GM21717 (cell line): ENCODE measurements around the gene PRM3.

Experiments used
- ATAC-seq: cut with Tn5 transposase; IDR thresholded peaks from one replicate; pipeline ENCODE4 v1.9.1; 2021; ENCODE audit warnings: mild to moderate bottlenecking, moderate library complexity; ENCODE audit not compliant: unreplicated experiment

PRM3 gene

DNA sequence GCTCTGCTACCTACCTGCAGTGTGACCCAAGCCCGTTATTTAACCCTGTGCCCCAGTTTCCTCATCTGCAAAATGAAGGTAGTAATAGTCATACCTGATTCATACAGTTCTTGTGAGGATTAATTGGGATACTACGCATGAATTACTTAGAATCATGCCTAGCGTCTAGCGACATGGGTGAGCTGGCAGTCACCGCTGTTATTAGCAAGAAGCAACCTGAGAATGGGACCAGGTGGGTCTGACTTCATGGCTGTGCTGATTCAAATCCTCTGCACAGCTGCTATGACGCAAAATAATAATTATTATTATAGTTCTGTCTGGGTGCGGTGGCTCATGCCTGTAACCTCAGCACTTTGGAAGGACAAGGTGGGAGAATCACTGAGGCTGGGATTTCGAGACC is 25.3 kb downstream of the PRM3 start:
- no peak for ATAC-seq

DNA sequence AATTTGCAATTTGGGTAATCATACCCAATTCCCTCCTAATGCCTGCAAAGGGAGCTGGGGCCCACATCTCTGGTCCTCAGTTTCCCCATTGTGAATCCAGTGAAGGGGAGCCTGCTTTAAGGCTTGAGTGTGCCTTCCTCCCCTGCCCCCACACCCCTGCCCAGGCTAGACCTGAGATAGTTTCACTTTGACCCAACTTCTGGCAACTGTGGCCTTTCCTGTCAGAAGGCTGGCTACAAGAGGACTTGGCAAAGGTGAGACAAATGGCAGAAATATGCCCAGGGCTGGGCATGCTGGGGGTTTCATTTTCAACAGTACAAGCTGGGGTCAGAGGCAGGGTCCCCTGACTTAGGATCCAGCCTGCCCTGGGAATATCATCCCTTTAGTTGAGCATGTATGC is 27.4 kb downstream of the PRM3 start:
- ATAC-seq: no peak

GRCh38 chr16:11245222-11245737 is 28.1 kb downstream of the PRM3 start:
- ATAC-seq: no peak

- ATAC-seq: no peak
These were observed 30.8 kb downstream of the PRM3 start for GRCh38 chr16:11242658-11243057.

- no peak for ATAC-seq
These were observed 31.8 kb downstream of the PRM3 start for GRCh38 chr16:11241480-11242204.

DNA sequence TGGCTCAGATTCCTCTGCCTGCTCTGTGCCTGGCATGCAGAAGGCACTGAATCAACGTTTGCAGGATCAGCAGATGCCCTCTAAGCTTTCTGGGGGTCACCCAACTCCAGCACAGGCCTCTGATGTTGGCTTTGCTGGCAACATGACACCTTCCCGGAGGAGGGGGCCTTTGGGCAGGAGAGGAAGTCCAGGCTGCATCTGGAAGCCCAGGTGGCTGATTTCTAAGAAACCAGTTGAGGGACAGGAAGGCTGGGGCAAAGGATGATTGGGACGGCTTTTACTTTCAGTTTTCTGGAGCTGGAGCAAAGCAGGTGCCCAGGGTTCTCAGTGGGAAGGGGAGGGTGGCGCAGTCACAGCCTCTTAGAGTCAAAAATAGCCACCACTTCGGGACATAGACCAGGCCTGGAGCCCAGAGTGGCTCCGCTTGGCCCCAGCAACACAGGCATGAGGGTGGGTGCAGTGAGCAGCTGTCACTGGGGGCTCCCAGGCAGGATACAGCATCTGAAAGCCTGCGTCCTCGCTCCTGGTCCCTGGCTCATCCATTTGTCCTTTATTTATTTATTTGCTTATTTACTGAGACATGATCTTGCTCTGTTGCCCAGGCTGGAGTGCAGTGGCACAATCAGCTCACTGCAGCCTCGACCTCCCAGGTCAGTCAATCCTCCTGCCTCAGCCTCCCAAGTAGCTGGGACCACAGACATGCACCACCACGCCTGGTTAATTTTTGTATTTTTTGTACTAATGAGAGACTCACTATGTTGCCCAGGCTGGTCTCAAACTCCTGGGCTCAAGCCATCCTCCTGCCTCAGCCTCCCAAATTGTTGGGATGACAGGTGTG is 32.6 kb downstream of the PRM3 start:
- ATAC-seq: no peak

DNA sequence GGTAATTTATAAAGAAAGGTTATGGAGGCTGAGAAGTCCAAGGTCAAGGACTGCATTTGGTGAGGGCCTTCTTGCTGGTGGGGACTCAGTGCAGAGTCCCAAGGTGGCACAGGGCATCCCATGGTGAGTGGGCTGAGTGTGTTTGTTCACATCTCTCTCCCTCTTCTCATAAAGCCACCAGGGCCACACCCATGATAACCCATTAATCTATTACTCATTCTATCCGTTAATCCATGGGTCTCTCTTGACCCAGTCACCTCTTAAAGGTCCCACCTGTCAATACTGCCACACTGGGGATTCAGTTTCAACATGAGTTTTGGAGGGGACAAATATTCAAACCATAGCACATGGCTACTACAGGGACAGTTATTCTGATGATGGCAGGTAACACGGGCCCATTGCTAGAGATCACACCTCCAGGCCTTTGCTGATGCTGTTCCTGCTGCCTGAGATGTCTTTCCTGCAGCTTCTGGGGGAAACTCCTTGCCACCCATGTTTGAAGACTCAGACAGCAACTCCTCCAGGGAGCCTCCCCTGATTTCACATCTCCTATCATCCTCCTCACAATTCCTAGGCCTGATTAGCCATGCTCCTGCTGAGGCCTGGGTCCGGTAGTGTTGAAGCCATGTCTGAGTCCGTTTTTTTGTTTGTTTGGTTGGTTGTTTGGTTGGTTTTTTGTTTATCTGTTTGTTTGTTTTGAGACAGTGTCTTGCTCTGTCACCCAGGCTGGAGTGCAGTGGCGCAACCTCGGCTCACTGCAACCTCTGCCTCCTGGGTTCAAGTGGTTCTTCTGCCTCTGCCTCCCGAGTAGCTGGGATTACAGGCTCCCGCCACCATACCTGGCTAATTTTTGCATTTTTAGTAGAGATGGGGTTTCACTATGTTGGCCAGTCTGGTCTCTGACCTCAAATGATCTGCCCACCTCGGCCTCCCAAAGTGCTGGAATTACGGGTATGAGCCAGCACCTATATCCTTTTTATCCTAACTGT is 33.5 kb downstream of the PRM3 start:
- no peak for ATAC-seq

DNA sequence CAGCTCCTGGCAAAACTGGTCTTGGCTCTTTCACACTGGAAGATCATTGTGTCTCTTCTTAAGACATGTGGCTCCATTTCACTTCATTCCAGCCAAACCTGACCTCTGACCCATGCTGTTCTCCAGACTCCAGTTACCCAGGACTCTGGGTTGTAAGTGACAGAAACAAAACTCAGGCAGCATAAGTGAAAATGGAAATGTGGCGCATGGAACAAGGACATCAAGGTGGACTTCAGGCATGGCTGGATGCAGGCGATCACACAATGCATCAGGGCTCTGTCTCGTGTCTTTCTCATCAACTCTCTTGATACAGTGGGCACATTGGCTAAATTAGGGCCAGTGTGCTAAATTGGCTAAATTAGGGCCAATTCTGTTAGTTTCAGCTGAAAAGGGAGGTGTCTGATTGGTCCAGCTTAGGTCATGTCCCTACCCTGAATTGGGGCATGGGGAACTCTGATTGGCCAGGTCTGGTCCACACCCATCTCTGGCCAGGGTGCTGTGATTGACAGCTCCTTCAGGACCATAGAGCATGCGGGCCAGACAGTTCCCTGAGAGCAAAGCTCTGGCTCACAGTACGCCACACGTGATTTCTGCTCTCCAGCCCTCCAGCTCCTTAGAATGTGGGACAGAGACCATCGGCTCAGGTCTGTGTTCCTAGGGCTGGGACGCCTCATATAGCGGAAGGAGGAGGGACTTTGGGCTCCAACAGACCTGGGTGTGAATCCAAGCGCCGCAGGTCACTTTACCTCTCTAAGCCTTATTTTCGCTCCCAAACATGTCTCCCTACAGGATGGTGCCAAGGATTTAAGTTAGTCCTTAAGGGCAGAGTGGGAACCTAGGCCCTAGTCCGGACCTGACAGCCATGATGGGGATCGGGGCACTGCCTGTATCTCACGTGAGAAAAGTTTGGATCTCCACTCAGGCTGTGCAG is 34.9 kb downstream of the PRM3 start:
- ATAC-seq: no peak

DNA sequence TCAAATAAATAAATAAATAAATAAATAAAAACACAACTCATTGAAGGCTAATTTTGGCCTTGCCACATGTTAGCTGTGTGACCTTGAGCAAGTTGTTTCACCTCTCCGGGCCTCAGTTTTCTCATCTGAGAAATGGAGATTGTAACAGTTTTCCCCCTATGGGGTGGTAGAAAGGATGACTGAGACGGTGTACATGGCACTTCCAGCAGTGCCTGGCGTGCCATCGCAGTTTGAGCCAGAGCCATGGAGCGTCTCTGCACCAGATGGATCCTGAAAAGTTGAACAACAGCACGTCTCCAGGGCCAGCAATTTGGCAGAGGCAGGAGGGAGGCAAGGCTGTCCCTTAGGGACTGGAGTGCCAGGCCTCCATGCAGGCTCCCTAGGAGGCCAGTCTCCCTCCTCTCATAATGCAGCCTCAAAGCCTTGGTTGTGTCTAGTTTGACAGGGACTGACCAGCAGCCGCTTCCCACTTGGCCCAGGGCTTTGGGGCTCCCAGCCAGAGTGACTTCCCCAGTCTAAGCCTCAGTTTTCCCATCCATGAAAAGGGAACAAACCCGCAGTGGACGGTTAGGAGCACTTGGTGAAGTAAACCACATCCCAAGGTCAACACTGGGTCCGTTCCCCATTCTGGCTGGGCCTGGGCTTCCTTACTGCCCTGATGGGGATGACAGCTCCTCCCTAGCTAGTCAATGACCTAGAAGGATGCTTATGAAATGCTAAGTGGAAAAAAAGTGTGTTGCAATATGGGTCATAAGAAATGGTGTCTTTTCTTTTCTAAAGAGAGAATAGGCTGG is 36.8 kb downstream of the PRM3 start:
- ATAC-seq: no peak

DNA sequence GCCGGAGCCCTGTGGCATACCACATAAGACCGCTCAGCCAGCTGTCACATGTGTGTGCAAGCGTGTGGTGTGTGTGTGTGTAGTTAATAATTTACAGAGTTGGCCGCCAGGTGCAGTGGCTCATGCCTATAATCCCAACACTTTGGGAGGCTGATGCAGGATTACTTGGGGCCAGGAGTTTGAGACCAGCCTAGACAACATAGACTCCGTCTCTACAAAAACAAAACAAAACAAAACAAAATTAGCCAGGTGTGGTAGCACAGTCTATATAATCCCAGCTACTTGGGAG is 37.8 kb downstream of the PRM3 start:
- ATAC-seq: no peak

DNA sequence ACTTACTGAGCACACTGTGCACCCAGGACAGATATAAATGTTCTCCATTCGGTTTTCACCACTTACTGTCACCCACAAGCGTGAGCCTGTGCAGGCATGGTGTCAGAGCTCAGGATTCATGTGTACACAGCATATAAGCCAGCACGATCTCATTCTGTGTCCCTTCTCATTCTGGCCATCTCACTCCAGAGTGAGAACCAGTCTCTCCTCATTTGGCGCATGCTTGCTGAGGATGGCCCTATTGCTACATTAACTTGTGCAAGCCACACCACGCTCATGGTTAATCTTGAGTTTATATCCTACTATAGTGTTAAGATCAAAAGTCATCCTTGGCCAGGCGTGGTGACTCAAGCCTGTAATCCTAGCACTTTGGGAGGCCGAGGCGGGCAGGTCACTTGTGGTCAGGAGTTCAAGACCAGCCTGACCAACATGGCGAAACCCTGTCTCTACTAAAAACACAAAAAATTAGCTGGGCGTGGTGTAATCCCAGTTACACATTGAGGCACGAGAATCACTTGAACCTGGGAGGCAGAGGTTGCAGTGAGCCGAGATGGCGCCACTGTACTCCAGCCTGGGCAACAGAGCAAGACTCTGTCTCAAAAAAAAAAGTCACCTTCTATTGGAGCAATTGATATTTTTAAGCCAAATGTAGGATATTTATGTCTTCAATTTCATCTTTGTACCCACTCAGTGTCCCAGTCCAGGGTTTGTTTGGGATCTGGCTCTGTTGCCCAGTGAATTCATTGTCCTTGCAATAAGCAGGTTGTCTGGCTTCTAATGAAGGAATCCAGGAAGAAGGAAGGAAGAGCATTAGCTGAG is 38.3 kb downstream of the PRM3 start:
- no peak for ATAC-seq

GRCh38 chr16:11233727-11234376 is 39.6 kb downstream of the PRM3 start:
- ATAC-seq: no peak

- ATAC-seq: no peak
These were observed 40.3 kb downstream of the PRM3 start for GRCh38 chr16:11232852-11233726.

DNA sequence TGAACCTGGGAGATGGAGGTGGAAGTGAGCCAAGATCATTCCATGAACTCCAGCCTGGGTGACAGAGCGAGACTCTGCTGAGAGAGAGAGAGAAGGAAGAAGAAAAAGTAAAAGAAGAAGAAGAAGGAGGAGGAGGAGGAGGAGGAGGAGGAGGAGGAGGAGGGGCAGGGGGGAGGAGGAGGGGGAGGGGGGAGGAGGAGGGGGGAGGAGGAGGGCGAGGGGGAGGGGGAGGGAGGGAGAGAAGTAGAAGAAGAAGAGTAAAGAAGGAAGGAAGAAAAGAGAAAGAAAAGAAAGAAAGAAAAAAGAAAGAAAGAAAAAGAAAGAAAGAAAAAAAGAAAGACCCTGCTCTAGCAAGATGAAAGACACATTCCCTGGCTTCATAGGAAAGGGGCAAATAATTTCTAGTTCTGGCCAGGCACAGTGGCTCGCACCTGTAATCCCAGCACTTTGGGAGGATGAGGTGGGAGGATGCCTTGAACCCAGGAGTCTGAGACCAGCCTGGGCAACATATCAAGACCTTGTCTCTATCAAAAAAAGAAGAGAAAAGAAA is 41.1 kb downstream of the PRM3 start:
- ATAC-seq: no peak

- ATAC-seq: no peak
These were observed 42.0 kb downstream of the PRM3 start for GRCh38 chr16:11231367-11231970.

DNA sequence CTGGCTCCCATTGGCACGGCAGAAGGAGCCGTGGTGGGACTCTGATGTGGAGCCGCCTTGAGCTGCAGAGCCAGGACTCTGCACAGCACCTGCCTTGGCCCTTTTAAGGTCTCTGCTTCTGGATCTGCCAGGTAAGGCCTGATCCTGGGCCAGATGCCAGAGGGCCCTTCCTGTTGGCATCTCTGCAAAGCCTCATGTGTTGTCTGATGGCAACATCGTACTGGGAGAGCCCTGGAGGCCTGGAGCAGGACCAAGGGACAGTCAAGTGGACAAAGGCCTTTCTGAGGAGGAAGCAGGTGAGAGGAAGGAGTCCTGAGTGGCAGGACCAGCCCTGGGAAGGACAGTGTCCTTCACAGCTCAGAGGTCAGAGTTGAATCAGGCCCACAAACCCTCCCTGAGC is 43.5 kb downstream of the PRM3 start:
- no peak for ATAC-seq
